GM12878 (cell line): ENCODE data around the gene RTCA. TPM values are rescaled to one million over a fixed set of nuclear protein-coding genes. Genes with fewer than 3 reads are reported as not detected.

Experiments used
- ATAC-seq: fragments of 200-7000 bp; cut with Tn5 transposase; 3 replicates; pipeline ENCODE4 v1.9.1; 2020; ENCODE audit warnings: mild to moderate bottlenecking, moderate library complexity
- BruUV-seq: library from RNA; stranded (reverse); fragments of 400-500 nt; replicated peaks from 2 replicates; lab custom pipeline; 2021; lab: Mats Ljungman, UMichigan
- CTCF ChIA-PET: fragments of 300-600 bp; sonication (Branson Sonifier 250); formaldehyde crosslinking; extraction: SDS; loops from one replicate; lab custom pipeline; 2021; ENCODE audit warnings: inconsistent platforms; lab: Yijun Ruan, JAX
- POLR2A ChIA-PET: fragments of 350-600 bp; formaldehyde crosslinking; extraction: SDS; loops from one replicate; lab custom pipeline; 2021; ENCODE audit warnings: inconsistent platforms; lab: Charles Lee
- RAD21 ChIA-PET: fragments of 300-600 bp; sonication (Branson Sonifier 250); formaldehyde crosslinking; loops from one replicate; lab custom pipeline; 2023; ENCODE audit warnings: antibody characterized with exemption; ENCODE audit not compliant: unreplicated experiment; lab: Charles Lee
- SMC1A ChIA-PET: fragments of 300-600 bp; sonication (Branson Sonifier 250); formaldehyde crosslinking; loops from one replicate; lab custom pipeline; 2023; ENCODE audit not compliant: unreplicated experiment, uncharacterized antibody; lab: Charles Lee
- DNase-seq: peaks from one replicate; pipeline ENCODE4 v3.0.0-alpha.2; 2011; ENCODE audit warnings: low read depth, low spot score
- FAIRE-seq: peaks from 3 replicates; lab custom pipeline; 2011; peaks lifted over from hg19 to GRCh38; lab: Jason Lieb, UNC
- H2AFZ ChIP-seq: 2 replicates; pipeline ENCODE4 v1.6.0; 2011; ENCODE audit warnings: low read depth, low read length, control low read depth; ENCODE audit not compliant: control insufficient read depth
- H3K27ac ChIP-seq: 2 replicates; pipeline ENCODE4 v1.5.1; 2011; ENCODE audit warnings: control low read depth; ENCODE audit not compliant: control insufficient read depth, insufficient read depth
- H3K27me3 ChIP-seq, 2 experiments: replicated peaks in 1 of 2; 2 replicates each; pipeline versions ENCODE4 v1.6.0 to v1.6.1; 2011; ENCODE audit warnings: low read length in 1 of 2; ENCODE audit not compliant: control insufficient read depth in 2 of 2, insufficient read depth in 2 of 2
- H3K36me3 ChIP-seq, 2 experiments: 2 replicates each; pipeline ENCODE4 v1.5.1; 2011; ENCODE audit warnings: low read length in 1 of 2; ENCODE audit not compliant: control insufficient read depth in 2 of 2, insufficient read depth in 2 of 2
- H3K4me1 ChIP-seq: 2 replicates; pipeline ENCODE4 v1.6.1; 2011; ENCODE audit warnings: mild to moderate bottlenecking, low read length, moderate library complexity, mixed read lengths; ENCODE audit not compliant: control insufficient read depth, insufficient read depth
- H3K4me2 ChIP-seq: 2 replicates; pipeline ENCODE4 v1.6.0; 2011; ENCODE audit warnings: control low read depth; ENCODE audit not compliant: control insufficient read depth, insufficient read depth
- H3K4me3 ChIP-seq: fragments of 200-600 bp; sonication (generic); 2 replicates; pipeline ENCODE4 v1.5.1; 2016
- H3K79me2 ChIP-seq: 2 replicates; pipeline ENCODE4 v1.6.0; 2011; ENCODE audit warnings: low read length; ENCODE audit not compliant: control insufficient read depth, insufficient read depth
- H3K9ac ChIP-seq: 2 replicates; pipeline ENCODE4 v1.8.0; 2011; ENCODE audit warnings: low read length, control low read depth, mixed read lengths; ENCODE audit not compliant: control insufficient read depth, insufficient read depth
- H3K9me3 ChIP-seq: replicated peaks from 3 replicates; pipeline ENCODE4 v1.5.1; 2011; ENCODE audit warnings: mild to moderate bottlenecking, low read length; ENCODE audit not compliant: control insufficient read depth, insufficient read depth
- H4K20me1 ChIP-seq: 2 replicates; pipeline ENCODE4 v1.6.0; 2011; ENCODE audit not compliant: control insufficient read depth, insufficient read depth
- EGR1 ChIP-seq, 2 experiments: IDR thresholded peaks; 1 replicate in 1 of 2; 2 replicates in 1 of 2; pipeline ENCODE4 v1.6.1; 2011 to 2012; ENCODE audit warnings: low read depth in 2 of 2, low read length in 2 of 2, borderline replicate concordance in 1 of 2, mild to moderate bottlenecking in 1 of 2, moderate library complexity in 1 of 2
- NFXL1 ChIP-seq: fragments of 450-650 bp; IDR thresholded peaks from 2 replicates; pipeline ENCODE4 v1.6.1; 2017; ENCODE audit warnings: antibody characterized with exemption, mild to moderate bottlenecking, borderline replicate concordance
- NFYA ChIP-seq: IDR thresholded peaks from 2 replicates; pipeline ENCODE4 v1.6.1; 2011; ENCODE audit warnings: low read depth, mild to moderate bottlenecking, low read length, improper control_type of control experiment, borderline replicate concordance
- SUZ12 ChIP-seq: fragments of 200-600 bp; sonication (generic); IDR thresholded peaks from one replicate; pipeline ENCODE4 v1.6.1; 2018; ENCODE audit warnings: antibody characterized with exemption, mild to moderate bottlenecking; ENCODE audit not compliant: unreplicated experiment
- ZNF687 ChIP-seq: fragments of 450-650 bp; IDR thresholded peaks from 2 replicates; pipeline ENCODE4 v1.6.1; 2017; ENCODE audit warnings: mild to moderate bottlenecking, moderate library complexity
- WGBS: methylation state at CpG from one replicate; pipeline ENCODE4 v1.1.6; 2016; ENCODE audit warnings: low lambda C conversion rate; ENCODE audit not compliant: insufficient replicate concordance, insufficient coverage; ENCODE audit errors: missing lambda C conversion rate; 5-methylcytosine and 5-hydroxymethylcytosine counted together
- in situ Hi-C: fragments of 300-500 bp; cut with MboI; formaldehyde crosslinking; loops from 9 replicates; pipeline ENCODE4 v1.14.3; 2018; ENCODE audit warnings: mixed read lengths
- intact Hi-C: fragments of 100-400 bp; cut with micrococcal nuclease; formaldehyde crosslinking; loops from one replicate; pipeline ENCODE4 v1.14.2; 2022; ENCODE audit not compliant: unreplicated experiment
- polyA plus RNA-seq, 11 experiments: library from polyadenylated mRNA; depleted of rRNA in 4 of 11; unstranded in 6 of 11; stranded (reverse) in 5 of 11; fragments of >200 nt; fragmentation: Nextera tagmentation in 4 of 11; fragmentation: Illumina TruSeq in 1 of 11; extraction: Ambion mirVana in 4 of 11; extraction: Trizol in 1 of 11; gene quantifications; 1 replicate in 1 of 11; 2 replicates in 10 of 11; pipeline versions ENCODE4 v1.2.1 to v1.2.3, GENCODE V29; 2011 to 2016; ENCODE audit warnings: inconsistent platforms in 2 of 11, missing spikeins in 2 of 11, low read depth in 1 of 11
- total RNA-seq, 4 experiments: library from RNA; depleted of rRNA in 3 of 4; stranded (reverse); fragments of >200 nt in 3 of 4; fragmentation: Illumina TruSeq in 1 of 4; extraction: Trizol in 1 of 4; gene quantifications; 2 replicates each; pipeline versions ENCODE4 v1.2.1 to v1.2.3, GENCODE V29; 2013 to 2021

Gene RTCA
- total and polyA plus RNA-seq, 10 of the 15 experiments (the other 5 are each of a cell fraction or from before 2014, with no cell fraction given): 10.3 to 63.5 (median 37.3) TPM

GRCh38 chr1:100284591-100284990, 18.6 kb downstream of the RTCA start (continued):
- no peak for TF ChIP-seq ZNF687
- no peak for TF ChIP-seq SUZ12

- no peaks in the 10 kb centered on the region for H4K20me1 ChIP-seq
- intact Hi-C loops (no loop called here), in situ Hi-C loops (no loop called here)
- H3K79me2 ChIP-seq: no peaks in the 10 kb centered on the region
- WGBS: 100% methylated on average over 3 of the region's 3 CpGs
- FAIRE-seq (no peak), DNase-seq (no peak), ATAC-seq (no peak)
- H3K36me3 ChIP-seq: peaks cover 3 to 40% of the 10 kb centered on the region in 2 experiments
- no peaks in the 10 kb centered on the region for H3K4me1 ChIP-seq
- no peak overlapping the region for H3K4me3 ChIP-seq
- ChIA-PET SMC1A (interaction anchor here (1.2 kb wide), 1 partner anchor 22 kb away, joined by 3 read pairs; no protein-coding TSS in a partner anchor), CTCF (interaction anchor here (1.3 kb wide), 1 partner anchor 173 kb away, joined by 4 read pairs; no protein-coding TSS in a partner anchor), RAD21 (interaction anchor here (0.7 to 0.8 kb wide), 2 partner anchors 133 to 172 kb away, joined by 3 read pairs; no protein-coding TSS in a partner anchor), POLR2A (no interaction called here)
- TF ChIP-seq EGR1 (IDR thresholded peaks at IDR 0.05; ENCODE audit: borderline replicate concordance in 1 of 2, low read depth in 2 of 2, low read length in 2 of 2) (no peak), NFYA (no peak), NFXL1 (no peak)
- no peak overlapping the region for H3K4me2 ChIP-seq
- H3K9ac ChIP-seq: no peak overlapping the region
- no TSS peak for BruUV-seq
- H2AFZ ChIP-seq: no peak overlapping the region
- no peak overlapping the region for H3K27ac ChIP-seq
- H3K27me3 ChIP-seq: no peaks in the 10 kb centered on the region
- H3K9me3 ChIP-seq: no peaks in the 10 kb centered on the region
These were observed 21.1 kb downstream of the RTCA start for GRCh38 chr1:100287162-100287561.
